ENCODE results near the gene CALU.

Gene CALU

GRCh38 chr7:128725531-128725930 is 13.6 kb upstream of the CALU start:
- no peak for DNase-seq

GRCh38 chr7:128726059-128726736 is 13.0 kb upstream of the CALU start:
- DNase-seq, result no peak

- DNase-seq, result no peak
Observed at GRCh38 chr7:128726737-128727072, 12.5 kb upstream of the CALU start.

- DNase-seq, result no peak
Observed at GRCh38 chr7:128727239-128727638, 11.9 kb upstream of the CALU start.

- DNase-seq, result no peak
Observed at GRCh38 chr7:128728598-128728997, 10.6 kb upstream of the CALU start.

- DNase-seq, result no peak
Observed at GRCh38 chr7:128729494-128729893, 9.7 kb upstream of the CALU start.

- DNase-seq, result no peak
Observed at GRCh38 chr7:128731184-128731583, 8.0 kb upstream of the CALU start.

GRCh38 chr7:128732521-128733277 is 6.5 kb upstream of the CALU start:
- DNase-seq, result no peak

GRCh38 chr7:128733278-128733645 is 5.9 kb upstream of the CALU start:
- DNase-seq, result no peak

- no peak for DNase-seq
Observed at GRCh38 chr7:128734890-128735289, 4.3 kb upstream of the CALU start.

GRCh38 chr7:128735436-128735835 is 3.7 kb upstream of the CALU start:
- DNase-seq, result peak; percentile 53

GRCh38 chr7:128737441-128737840 is 1.7 kb upstream of the CALU start:
- no peak for DNase-seq

GRCh38 chr7:128737867-128738385 is 1.2 kb upstream of the CALU start:
- no peak for DNase-seq

- no peak for DNase-seq
Observed at GRCh38 chr7:128738570-128739047, 550 bp upstream of the CALU start.

GRCh38 chr7:128739990-128740682 is 977 bp downstream of the CALU start:
- no peak for DNase-seq

GRCh38 chr7:128740996-128741395 is 1.8 kb downstream of the CALU start:
- no peak for DNase-seq

GRCh38 chr7:128741491-128741890 is 2.3 kb downstream of the CALU start:
- no peak for DNase-seq

GRCh38 chr7:128742206-128742605 is 3.0 kb downstream of the CALU start:
- DNase-seq, result no peak

GRCh38 chr7:128743112-128743772 is 4.1 kb downstream of the CALU start:
- no peak for DNase-seq

GRCh38 chr7:128744366-128744905 is 5.3 kb downstream of the CALU start:
- no peak for DNase-seq

GRCh38 chr7:128745706-128746105 is 6.5 kb downstream of the CALU start:
- DNase-seq, result no peak

GRCh38 chr7:128747327-128748079 is 8.3 kb downstream of the CALU start:
- DNase-seq, result no peak

All from CD4-positive, alpha-beta T cell treated with Interferon gamma for 1 hour (primary cell).